HG03039 (cell line): ENCODE results near the gene AIFM2.
"Not testable (repeated sequence)": the region's sequence is repeated elsewhere in the genome, so short reads cannot be mapped to it uniquely, and the experiment has no call there.

Experiments
- ATAC-seq: cut with Tn5 transposase; IDR thresholded peaks from one replicate; pipeline ENCODE4 v1.9.1; 2021; ENCODE audit warnings: mild to moderate bottlenecking, moderate library complexity; ENCODE audit not compliant: unreplicated experiment

The AIFM2 gene

DNA sequence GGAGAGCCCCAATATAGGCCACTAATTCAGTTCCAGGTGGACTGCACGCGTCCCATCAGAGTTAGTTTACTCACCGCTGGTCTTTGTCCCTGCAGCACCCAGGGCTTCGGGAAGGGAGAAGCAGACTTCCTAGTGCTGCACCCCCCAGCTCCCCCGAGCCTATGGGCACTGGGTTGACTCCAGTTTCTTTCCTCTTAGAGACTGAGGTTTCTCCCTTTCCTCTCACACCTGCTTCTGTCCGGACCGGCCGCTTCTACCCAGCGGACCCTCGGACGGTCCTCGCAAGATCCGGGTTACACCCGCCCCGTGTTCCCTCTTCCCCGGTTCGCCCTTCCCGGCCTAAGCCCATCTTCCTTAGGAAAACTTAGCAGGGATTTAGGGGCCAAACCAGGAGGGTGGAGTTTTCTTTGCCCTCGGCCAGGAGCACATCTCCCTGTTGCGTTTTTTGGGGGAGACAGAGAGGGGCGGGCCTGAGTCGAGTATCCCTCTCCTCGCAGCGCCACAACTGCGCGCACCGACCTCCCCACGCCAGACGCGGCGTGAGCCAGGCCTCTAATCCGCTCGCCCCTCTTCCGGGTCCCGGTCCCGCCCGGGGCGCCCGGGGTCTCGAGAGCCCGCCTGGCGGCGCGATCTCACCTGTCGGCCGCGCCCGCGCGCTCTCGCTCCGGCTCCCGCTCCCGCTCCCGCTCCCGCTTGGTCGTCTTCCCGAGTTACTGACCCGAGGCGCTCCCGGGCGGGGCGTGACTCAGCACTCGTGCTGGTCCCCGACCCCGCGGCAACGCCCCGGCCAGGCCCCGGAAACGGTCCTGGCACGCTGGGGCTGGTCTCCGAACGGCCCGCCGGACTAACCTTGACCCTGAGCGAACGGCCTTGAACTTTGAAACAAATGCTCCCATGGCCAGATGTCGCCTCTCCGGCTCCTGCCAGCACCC lies at the start of gene AIFM2:
Gene AIFM2 (minus strand): TSS at position 728 of the 932 bp plus-strand sequence. CDS start 8,741 bp downstream, outside the sequence.
- peak; percentile 70 for ATAC-seq

DNA sequence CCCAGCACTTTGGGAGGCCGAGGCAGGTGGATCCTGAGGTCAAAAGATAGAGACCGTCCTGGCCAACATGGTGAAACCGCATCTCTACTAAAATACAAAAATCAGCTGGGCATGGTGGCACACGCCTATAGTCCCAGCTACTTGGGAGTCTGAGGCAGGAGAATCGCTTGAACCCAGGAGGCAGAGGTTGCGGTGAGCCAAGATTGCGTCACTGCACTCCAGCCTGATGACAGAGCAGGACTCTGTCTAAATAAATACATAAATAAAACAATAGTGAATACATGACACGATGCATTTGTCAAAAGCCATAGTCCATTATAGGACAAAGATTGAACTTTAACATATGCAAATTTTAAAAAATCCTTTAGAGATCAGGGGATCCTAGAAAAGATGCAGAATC lies 46.6 kb upstream of the AIFM2 start:
- not testable (repeated sequence) for ATAC-seq

DNA sequence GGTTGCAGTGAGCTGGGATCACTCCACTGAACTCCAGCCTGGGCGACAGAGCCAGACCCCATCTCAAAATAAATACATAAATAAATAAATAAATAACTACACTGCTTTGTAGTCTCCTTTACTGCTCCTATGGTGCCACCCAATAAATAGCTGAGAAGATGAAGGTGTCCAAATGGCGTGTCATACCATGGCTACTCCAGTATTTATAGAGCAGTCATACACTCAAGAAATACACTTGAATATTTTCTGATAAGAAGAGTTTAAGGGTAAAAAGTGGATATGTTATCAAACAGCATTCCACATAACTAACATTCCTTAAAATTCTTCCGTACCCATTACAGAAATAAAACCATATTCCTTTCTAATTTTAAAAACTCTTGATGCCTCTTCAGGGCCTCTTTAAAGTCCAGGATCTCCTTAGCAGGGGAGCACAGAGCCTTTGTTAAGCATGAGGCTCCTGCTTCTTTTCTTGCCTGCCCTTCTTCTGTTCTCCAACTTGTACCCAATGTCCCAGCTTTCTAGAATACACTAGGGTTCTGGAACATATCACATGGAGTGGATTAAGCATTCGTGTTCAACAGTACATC lies 45.6 kb upstream of the AIFM2 start:
- no peak for ATAC-seq

DNA sequence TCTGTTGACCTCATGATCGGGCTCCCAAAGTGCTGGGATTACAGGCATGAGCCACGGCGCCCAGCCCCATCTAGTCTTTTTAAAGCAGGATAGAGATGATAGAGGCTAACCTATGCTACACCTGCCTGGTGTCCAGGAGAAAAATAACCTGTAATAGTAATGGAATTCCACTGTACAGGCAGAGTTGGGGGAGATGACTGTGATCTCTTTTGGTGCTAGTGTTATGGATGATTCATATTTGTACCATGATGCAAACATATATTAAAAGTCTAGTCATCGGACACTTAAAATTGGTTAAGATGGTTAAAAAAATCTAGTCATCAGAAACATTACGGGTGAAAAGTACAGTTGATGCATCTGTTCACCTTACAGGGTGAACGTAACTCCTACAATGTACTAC lies 43.8 kb upstream of the AIFM2 start:
- ATAC-seq = no peak

DNA sequence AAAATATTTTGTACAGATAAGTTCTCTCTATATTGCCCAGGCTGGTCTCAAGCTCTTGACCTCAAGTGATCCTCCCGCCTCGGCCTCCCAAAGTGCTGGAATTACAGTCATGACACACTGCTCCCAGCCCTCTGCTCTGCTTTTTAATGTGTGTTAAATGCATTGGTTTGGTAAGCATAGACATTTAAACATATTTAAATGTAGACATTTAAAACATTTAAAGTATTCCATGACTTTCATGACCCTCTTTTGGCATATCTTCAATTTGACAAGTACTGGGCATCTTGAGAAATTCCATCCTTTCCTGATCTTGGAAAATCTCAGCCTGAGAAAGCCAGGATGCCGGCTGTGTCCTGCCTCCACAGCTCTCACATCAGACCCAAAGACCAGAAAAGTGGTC lies 42.9 kb upstream of the AIFM2 start:
- ATAC-seq = no peak

DNA sequence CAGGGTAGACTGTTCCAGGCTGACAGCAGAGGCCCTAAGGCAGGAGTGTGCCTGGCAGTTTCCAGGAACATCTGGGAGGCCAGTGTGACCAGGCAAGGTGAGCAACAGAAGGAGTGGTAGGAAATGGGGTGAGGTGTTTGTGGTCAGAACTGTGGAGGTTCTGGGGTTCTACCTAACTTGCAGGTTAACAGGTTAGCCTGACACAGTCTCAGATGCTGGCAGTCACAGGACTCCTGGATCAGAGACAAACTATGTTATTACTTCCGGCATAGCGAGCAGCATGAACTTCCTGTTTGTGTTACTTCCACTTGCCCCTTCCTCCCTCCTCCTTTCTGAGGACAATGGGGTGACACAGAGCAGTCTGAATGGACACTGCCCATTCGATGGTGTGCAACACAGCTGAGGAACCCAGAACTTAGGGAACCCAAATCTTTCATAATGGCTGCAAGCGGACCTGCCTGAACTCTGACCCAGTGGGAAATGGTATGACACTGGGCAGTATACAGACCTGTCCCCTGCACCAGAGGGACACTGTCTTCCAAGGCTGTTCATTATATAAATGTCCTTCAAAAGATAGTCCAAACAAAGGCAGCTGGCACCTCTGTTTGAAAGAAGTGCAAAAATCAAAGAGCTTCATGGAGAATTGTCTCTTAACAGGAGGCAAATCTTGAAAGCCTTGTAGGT lies 41.6 kb upstream of the AIFM2 start:
- ATAC-seq = no peak

DNA sequence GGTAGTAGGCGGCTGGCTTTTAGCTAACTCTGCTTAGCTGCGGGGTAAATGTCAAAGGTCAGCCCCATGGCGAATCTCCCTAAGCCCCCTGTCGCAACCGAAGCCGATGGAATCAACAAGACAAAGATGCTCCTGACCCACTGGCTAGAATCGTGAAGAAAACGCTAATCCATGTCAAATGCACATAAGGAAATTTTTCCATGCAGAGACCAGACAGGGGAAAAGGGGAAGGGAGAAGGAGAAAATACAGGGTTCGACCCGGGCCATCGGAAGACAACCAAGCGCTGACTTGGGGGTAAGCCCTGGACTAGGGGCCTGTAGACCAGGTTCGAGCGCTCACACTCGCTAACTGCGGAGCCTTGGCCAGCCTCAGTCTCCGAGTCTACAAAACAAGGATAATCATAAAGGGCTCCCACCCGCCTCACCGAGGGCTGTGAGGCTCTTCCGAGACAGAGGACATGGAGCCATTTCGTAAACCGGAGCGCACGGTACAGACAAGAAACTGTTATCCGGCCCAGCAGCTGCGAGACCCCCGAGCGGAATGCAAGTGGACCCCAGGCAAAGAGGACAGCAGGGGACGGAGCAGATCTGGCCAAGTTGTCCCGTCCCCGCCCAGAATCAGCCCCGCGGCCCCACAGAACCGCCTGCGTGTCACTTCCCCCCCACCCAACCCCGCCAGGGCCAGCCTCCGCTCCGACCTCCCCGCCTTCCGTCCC lies 37.2 kb upstream of the AIFM2 start:
- ATAC-seq = no peak

DNA sequence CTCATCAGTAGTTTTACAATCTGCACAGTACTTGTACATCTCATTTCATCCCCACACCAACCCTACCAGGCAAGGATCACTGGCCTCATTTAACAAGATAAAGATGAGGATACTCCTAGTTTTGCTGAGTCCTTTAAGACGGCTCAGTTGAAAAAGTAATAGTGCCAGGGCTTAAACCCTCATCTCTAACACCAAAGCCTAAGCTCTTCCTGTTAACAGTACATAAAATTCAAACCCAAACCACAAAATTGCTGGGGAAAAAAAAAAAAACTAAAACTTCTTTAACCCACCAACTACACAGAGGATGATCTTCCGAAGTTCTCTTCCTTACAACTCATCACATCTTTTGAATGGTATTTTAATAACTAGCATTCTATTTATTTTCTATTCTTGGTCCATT lies 36.4 kb upstream of the AIFM2 start:
- no peak for ATAC-seq

DNA sequence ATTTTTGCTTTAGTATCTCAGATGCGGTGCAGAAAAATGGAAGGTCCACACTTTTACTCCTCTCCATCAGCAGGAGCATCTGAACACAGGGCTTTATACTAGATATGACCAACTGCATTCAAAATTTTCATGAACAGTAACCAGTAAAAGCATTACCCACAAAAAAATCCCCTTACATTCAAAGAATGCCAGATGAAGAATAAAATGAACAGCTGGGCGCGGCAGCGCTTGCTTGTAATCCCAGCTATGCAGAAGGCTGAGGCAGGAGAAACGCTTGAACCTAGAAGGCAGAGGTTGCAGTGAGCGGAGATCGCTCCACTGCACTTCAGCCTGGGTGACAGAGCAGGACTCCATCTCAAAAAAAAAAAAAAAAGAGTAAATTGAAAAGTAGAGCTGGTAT lies 34.6 kb upstream of the AIFM2 start:
- ATAC-seq = no peak

DNA sequence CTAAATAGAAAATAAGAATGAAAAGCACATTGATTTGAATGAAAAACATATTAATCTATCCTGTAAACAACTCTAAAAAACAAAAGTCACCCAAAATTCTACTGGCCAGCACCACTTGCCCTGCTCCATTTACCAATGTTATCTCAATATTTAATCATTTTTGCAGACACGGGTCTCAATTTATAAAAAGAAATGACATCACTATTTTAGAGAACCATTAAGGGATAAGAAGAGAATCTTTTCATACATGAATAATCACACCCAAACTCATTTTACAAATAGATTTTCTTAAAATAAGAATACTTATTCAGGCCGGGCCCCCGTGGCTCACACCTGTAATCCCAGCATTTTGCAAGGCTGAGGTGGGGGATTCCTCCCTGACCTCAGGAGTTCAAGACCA lies 33.8 kb upstream of the AIFM2 start:
- no peak for ATAC-seq

DNA sequence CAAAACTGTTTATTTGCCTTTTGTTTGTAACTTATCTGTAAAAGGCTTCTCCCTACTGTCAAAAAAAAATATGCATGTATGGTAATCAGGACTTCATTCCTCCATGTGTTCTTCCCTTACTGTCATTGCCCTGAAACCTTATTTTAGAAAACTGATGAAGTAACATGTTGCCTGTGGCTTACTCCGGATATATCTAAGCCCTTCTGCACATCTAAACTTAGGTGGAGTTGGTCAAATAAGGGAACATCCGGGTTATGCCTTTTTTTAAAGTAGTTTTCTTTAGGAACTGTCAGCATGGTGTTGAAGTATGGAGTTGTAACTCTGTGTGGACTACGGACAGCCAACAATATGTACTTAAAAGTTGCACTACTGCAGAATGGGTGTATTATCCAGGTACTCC lies 31.5 kb upstream of the AIFM2 start:
- no peak for ATAC-seq

DNA sequence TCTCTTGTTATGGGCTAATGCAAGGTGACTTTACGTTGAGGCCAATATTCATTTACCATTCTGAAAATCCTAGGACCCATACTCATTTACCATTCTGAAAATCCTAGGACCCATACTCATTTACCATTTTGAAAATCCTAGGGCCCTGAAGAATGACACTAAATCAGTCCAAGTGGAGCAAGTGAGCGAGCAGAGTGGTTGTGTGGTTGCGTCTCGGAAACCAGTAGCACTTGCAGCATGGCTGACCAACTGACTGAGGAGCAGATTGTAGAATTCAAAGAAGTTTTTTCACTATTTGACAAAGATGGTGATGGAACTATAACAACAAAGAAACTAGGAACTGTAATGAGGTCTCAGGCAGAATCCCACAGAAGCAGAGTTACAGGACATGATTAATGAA lies 30.8 kb upstream of the AIFM2 start:
- ATAC-seq = no peak

DNA sequence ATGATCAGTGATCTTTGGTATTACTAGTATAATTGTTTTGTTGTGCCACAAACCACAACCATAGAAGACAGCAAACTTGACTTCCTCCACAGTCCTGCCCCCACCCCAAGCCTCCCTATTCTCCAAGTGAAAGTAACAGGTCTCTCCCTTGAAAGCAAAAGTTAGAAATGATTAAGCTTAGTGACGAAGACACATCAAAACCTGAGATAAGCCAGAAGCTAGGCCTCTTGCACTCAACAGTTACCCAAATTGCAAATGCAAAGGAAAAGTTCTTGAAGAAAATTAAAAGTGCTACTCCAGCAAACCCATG lies 30.2 kb upstream of the AIFM2 start:
- ATAC-seq = peak; percentile 61

DNA sequence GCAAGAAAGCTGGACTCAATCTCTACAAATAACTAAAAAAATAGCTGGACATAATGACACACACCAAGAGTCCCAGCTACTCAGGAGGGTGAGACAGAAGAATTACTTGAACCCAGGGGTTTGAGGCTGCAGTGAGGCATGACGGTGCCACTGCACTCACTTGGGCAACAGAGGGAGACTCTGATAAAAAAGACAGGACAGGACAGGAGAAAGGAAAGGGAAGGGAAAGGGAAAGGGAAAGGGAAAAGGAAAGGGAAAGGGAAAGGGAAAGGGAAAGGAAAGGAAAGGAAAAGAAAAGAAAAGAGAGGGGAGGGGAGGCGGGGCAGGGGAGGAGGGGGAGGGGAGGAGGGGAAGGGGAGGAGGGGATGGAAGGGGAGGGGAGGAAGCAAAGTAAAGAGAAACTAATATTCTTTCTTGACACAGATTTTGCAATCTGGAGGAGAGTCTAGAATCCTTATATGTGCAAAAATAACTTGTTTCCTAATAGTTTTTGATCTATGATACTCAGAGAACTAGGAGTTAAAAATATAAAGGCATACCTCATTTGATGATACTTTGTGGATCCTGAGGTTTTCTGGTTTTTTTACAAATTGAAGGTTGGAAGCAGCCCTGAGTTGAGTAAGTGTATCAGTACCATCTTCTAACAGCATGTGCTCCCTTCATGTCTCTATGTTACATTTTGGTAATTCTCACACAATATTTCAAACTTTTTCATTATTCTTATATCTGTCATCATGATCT lies 29.7 kb upstream of the AIFM2 start:
- ATAC-seq = no peak

DNA sequence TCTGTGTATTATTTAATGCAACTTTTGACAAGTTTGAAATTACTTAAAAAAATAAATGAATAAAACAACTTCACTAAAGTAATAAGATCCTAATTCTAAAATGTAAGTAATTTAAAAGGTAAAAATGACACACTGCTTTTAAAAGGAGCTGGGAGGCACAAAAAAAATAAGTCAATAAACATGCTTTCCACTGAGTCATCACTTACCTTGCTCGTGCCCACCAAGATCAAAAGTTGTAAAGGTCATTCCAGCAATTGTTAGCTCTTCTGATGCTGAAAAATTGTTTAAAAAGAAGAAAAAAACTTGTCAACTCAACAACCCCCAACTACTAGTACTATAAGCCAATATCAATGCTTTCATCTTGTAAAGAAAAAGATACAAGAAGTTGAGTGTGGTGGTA lies 28.2 kb upstream of the AIFM2 start:
- ATAC-seq = no peak

DNA sequence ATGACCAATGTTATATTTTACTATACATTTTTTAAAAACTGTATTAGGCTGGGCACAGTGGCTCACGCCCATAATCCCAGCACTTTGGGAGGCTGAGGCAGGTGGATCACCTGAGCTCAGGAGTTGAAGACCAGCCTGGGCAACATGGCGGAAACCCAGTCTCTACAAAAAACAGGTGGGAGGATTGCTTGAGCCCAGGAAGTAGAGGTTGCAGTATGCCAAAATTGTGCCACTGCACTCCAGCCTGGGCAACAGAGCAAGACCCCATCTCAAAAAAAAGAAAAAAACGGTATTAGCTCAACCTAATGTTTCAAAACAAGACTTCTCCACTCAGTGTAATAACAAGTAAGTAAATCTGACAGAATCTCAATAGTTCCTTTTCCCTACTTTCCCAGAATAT lies 26.7 kb upstream of the AIFM2 start:
- ATAC-seq = not testable (repeated sequence)

DNA sequence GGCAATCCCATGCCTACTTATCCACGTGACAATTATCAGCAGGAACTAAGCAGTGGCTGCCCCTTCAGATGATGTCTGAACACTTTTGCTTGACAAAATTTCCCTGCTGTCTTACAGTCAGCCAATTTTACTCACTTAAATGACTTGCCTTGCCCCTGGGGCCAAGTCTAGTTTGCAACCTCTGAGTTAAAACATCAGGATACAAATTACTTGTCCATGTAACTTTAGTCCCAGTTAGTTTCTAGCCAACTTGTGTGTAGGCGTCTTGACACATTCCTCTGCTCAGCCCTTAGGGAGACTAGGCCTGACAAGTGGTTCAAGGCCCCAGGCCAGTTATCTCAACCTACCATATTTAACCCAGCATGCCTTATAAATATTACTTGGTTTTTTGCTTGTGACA lies 25.5 kb upstream of the AIFM2 start:
- no peak for ATAC-seq

DNA sequence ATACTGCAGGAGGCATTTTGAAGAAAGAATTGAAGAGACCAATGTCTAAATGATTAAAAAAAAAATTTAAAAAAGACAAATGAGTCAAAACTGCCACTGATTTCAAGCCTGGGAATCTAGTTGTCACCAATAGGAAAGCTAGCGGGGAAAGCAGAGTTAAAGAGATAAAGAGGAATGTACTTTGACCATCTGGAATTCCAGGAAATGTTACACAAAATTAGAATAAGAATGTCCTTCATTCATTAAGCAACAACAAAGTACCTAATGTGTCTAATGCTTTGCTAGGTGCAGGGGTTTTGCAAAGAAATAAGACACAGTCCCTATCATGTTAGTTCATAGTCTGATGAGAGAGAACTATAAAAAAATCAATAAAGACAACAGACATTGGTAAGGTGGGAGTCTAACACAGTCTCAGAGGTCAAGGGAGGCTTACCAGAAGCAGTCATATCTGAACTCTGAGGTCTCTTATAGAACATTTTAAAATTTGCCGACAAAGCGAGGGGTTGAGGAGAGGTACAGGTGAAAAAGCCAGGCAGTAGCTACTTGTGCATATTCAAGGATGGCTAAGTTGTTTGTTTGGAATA lies 22.7 kb upstream of the AIFM2 start:
- ATAC-seq = no peak

DNA sequence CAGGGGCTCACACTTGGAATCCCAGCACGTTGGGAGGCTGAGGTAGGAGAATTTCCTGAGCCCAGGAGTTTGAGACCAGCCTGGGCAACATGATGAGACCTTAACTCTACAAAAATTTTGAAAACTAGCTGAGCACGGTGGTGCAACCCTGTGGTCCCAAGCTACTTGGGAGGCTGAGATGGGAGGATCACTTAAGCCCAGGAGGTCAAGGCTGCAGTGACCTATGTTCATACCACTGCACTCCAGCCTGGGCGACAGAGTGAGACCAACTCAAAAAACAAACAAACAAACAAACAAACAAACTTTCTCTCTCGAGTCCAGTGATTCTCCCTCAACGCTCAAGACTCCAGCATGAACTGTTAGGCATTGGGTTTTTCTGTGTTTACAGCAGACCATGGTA lies 15.9 kb upstream of the AIFM2 start:
- no peak for ATAC-seq

DNA sequence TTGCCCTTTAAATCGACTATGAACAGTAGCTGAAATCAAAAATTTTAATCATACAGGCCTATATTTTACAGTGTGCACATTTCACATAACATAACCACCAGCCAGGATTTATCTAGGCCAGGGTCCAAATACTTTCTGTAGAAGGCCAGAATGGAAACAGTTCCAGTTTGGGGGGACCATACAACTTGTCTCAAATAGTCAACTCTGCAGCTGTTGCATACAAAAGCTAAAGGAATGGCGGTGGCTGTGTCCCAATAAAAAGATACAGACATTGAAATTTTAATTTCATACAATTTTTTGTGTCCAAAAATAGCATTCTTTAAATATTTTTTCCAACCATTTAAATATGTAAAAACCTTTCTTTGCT lies 14.6 kb upstream of the AIFM2 start:
- no peak for ATAC-seq
